Bronchial epithelial cell (primary cell): Measurements from ENCODE around the gene NR2E1. TPM values are rescaled to one million over a fixed set of nuclear protein-coding genes. Genes with fewer than 3 reads are reported as not detected.

ENCODE experiments used
- DNase-seq: peaks from one replicate; pipeline ENCODE4 v3.0.0-alpha.2; 2010; ENCODE audit warnings: low read depth
- FAIRE-seq: peaks from 2 replicates; lab custom pipeline; 2011; peaks lifted over from hg19 to GRCh38; lab: Jason Lieb, UNC
- H3K27me3 ChIP-seq: 2 replicates; pipeline ENCODE4 v1.5.1; 2011; ENCODE audit warnings: low read length; ENCODE audit not compliant: control insufficient read depth, insufficient read depth
- H3K36me3 ChIP-seq: 2 replicates; pipeline ENCODE4 v1.5.1; 2011; ENCODE audit warnings: low read length; ENCODE audit not compliant: control insufficient read depth, insufficient read depth
- H3K4me3 ChIP-seq: 2 replicates; pipeline ENCODE4 v1.5.1; 2011; ENCODE audit warnings: mild to moderate bottlenecking, low read depth, low read length, control low read depth
- CTCF ChIP-seq: IDR thresholded peaks from 2 replicates; pipeline ENCODE4 v1.5.1; 2011; ENCODE audit warnings: mild to moderate bottlenecking, moderate library complexity, low read length, control low read depth, inconsistent platforms; ENCODE audit not compliant: insufficient read depth, severe bottlenecking
- total RNA-seq: library from RNA; depleted of rRNA; stranded (reverse); fragments of >200 nt; gene quantifications from 2 replicates; pipeline ENCODE4 v1.2.1, GENCODE V29; 2014

NR2E1 gene
- not detected in 2 replicates for total RNA-seq

DNA sequence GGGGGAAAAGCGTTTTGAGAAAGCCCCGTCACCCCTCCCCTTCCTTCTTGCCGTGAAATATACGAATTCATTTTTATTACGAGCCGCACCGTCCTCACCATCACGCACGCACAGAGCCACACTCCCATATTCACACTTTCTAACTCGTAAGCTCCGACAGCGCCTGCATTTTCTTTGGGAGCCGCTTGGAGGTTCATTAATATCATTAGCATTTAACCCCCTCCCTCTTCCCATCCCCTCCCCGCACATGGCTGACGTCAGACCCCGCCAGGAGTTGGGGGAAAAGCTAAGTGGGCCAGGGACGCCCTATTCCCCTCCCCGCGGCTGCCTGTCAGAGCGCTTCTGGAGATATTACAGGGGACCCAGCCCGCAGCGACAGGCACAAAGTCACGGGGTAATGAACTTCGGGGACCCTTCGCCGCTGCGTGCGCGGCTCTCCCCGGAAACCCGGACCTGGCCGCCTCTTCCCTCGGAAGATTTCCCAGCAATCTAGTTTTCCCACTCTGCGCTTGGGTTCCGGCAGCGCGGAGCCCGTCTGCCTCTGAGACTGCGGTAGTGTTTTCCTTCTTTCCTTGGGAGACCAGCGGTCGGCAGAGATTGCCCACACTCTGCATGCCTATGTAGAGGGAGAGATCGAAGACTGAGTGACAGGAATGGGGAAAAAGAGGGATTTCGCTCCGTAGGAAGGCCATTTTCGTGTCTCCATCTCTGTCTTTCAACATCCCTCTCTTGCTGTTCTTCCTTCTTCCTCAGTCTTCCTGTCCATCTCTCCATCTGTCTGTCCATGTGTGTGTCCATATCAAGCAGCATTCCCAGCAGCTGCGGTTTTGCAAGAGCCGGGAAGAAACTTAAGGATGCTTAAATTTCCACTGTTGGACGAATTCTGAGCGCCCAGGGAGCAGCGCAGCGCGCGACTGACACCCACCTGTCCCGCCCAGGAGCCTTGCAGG is at the start of gene NR2E1:
Gene NR2E1, plus strand, starts transcription at position 309 of the 950 bp plus-strand sequence. CDS start 744 bp downstream, outside the sequence.
- no peak for FAIRE-seq
- Histone ChIP-seq H3K27me3 (peaks cover 85% of the 10 kb centered on the region), H3K36me3 (no peaks in the 10 kb centered on the region), H3K4me3 (no peak within 1 kb of the TSS)
- no peak for TF ChIP-seq CTCF
- peak; percentile 7 for DNase-seq

GRCh38 chr6:108116546-108117426 is 49.0 kb upstream of the NR2E1 start:
- Histone ChIP-seq H3K36me3 (no peaks in the 10 kb centered on the region), H3K4me3 (no peak overlapping the region), H3K27me3 (peaks cover 44% of the 10 kb centered on the region)
- no peak for TF ChIP-seq CTCF
- FAIRE-seq (no peak), DNase-seq (no peak)

GRCh38 chr6:108117427-108118358 is 48.1 kb upstream of the NR2E1 start:
- no peak for TF ChIP-seq CTCF
- Histone ChIP-seq H3K36me3 (no peaks in the 10 kb centered on the region), H3K27me3 (peaks cover 46% of the 10 kb centered on the region), H3K4me3 (peak overlapping the region; percentile 37)
- DNase-seq (no peak), FAIRE-seq (no peak)

DNA sequence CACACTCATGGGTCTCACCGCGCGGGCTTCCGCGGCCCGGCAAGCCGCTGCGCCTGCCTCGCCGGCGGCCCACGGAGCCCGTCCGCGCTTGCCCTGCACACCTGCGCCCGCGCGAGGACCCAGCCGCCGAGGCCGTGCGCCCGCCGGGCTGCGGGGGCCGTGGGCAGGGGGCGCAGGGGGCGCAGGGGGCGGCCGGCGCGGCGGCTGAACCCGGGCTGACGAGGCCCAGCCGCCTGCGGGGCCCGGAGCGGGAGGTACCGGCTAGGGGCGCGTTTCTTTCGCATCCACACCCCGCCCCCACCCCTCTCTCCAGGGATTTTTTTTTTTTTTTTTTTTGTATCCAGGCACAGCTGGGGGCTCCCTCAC is 47.5 kb upstream of the NR2E1 start:
- TF ChIP-seq CTCF: no peak
- Histone ChIP-seq H3K36me3 (no peaks in the 10 kb centered on the region), H3K27me3 (peaks cover 46% of the 10 kb centered on the region), H3K4me3 (peak overlapping the region; percentile 37)
- DNase-seq (no peak), FAIRE-seq (no peak)
